ENCODE data around the gene KLK2. TPM values are rescaled to one million over a fixed set of nuclear protein-coding genes. Genes with fewer than 3 reads are reported as not detected.

The KLK2 gene
- under 1 TPM in 1 of 2 experiments, not detected in 1; 0.35 TPM for total RNA-seq

DNA sequence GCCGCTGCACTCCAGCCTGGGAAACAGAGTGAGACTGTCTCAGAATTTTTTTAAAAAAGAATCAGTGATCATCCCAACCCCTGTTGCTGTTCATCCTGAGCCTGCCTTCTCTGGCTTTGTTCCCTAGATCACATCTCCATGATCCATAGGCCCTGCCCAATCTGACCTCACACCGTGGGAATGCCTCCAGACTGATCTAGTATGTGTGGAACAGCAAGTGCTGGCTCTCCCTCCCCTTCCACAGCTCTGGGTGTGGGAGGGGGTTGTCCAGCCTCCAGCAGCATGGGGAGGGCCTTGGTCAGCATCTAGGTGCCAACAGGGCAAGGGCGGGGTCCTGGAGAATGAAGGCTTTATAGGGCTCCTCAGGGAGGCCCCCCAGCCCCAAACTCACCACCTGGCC lies at the start of gene KLK2:
KLK2 (plus strand) TSS at position 384 of the 400 bp plus-strand sequence. CDS start 35 bp downstream, outside the sequence.
- CTCF ChIA-PET: no interaction called here
- DNase-seq: no peak
- H3K4me1 Mint-ChIP-seq: no peaks in the 10 kb centered on the region
- H3K27ac Mint-ChIP-seq: no peak within 1 kb of the TSS
- POLR2A ChIA-PET: no interaction called here
- H3K4me3 Mint-ChIP-seq: no peak within 1 kb of the TSS
- H3K36me3 Mint-ChIP-seq (ENCODE audit: low read depth): no peaks in the 10 kb centered on the region
- H3K27me3 Mint-ChIP-seq: peaks cover 19% of the 10 kb centered on the region
- no peaks in the 10 kb centered on the region for H3K9me3 Mint-ChIP-seq

DNA sequence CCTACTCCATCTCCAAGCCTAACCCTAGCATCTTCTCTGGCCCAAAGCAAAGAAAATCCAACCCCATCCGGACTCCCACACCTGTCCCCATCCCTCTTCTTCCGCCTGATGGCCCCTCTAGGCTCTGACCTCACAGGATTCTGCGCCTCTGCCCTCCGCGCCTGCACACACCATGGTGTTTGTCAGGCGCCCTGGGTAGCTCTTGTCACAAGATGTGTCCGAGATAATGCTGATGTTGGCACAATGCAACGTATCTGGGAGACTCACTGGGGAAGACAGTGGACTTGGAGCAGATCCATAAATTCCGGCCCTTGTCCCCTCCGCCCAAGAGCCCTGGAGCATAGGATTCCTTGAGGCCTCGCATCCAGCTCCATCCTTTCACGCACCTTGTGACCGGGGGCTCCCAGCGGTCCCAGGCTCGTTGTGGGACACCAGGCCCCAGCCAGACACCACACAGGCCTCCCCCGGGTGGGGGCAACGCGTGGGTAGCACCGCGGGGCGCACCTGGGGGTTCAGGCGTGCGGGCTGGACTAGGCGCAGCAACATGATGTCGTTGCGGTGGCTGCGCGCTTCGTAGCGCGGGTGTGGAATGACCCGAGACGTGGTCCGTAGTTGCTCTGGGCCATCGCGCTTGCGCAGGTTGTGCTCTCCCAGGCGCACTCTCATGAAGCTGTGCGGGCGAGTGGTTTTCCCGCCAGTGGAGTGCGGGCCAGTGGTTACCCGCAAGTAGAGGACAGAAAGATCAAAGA lies 46.6 kb upstream of the KLK2 start:
- no peak overlapping the region for H3K27ac Mint-ChIP-seq
- no peaks in the 10 kb centered on the region for H3K36me3 Mint-ChIP-seq (ENCODE audit: low read depth)
- POLR2A ChIA-PET: interaction anchor here (0.5 kb wide), 1 partner anchor 333 kb away, joined by 4 read pairs; no protein-coding TSS in a partner anchor
- H3K9me3 Mint-ChIP-seq: no peaks in the 10 kb centered on the region
- DNase-seq: no peak
- H3K4me3 Mint-ChIP-seq: no peak overlapping the region
- CTCF ChIA-PET: no interaction called here
- H3K27me3 Mint-ChIP-seq: peaks cover 20% of the 10 kb centered on the region
- H3K4me1 Mint-ChIP-seq: no peaks in the 10 kb centered on the region

DNA sequence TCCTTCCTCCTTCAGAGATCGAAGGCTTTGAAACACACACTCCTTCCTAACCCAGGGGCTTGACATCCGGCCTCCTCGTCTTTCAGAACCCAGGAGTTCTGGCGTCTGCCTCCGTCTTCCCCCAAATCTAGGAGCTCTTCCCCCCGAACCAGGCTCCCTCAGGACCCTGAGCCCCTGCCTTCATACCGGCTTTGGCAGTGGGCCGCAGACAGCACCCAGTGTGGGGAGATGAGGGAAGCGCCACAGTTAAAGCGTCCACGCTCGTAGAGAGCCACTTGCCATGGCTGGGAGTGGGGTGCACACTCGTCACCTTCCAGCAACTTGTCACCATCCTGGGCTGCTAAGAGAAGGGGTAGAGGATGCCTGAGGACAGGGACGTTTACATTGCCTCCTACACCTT lies 45.8 kb upstream of the KLK2 start:
- Mint-ChIP-seq H3K9me3 (no peaks in the 10 kb centered on the region), H3K27me3 (peaks cover 20% of the 10 kb centered on the region), H3K36me3 (ENCODE audit: low read depth) (no peaks in the 10 kb centered on the region), H3K4me1 (no peaks in the 10 kb centered on the region), H3K27ac (no peak overlapping the region), H3K4me3 (no peak overlapping the region)
- DNase-seq: no peak
- POLR2A ChIA-PET: no interaction called here
- CTCF ChIA-PET: no interaction called here

DNA sequence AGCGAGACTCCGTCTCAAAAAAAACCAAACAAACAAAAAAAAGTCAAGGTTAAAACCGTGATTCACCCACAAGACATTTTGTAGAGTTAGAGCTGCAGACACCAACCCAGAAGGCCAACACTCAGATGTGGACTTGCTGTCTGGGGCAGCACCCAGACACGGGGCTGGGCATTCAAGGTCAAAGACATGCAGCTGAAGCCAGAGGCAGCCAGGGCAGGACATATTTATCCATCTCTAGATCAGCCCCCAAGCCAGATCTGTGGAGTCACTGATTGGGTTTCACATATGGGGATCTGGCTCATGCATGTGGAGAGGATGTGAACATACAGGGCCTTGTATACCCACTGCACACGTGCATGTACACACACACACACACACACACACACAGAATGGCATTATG lies 43.4 kb upstream of the KLK2 start:
- peaks cover 19% of the 10 kb centered on the region for H3K27me3 Mint-ChIP-seq
- no peak for DNase-seq
- no peak overlapping the region for H3K4me3 Mint-ChIP-seq
- no peaks in the 10 kb centered on the region for H3K4me1 Mint-ChIP-seq
- POLR2A ChIA-PET: no interaction called here
- no peaks in the 10 kb centered on the region for H3K36me3 Mint-ChIP-seq (ENCODE audit: low read depth)
- no peak overlapping the region for H3K27ac Mint-ChIP-seq
- CTCF ChIA-PET: no interaction called here
- no peaks in the 10 kb centered on the region for H3K9me3 Mint-ChIP-seq

DNA sequence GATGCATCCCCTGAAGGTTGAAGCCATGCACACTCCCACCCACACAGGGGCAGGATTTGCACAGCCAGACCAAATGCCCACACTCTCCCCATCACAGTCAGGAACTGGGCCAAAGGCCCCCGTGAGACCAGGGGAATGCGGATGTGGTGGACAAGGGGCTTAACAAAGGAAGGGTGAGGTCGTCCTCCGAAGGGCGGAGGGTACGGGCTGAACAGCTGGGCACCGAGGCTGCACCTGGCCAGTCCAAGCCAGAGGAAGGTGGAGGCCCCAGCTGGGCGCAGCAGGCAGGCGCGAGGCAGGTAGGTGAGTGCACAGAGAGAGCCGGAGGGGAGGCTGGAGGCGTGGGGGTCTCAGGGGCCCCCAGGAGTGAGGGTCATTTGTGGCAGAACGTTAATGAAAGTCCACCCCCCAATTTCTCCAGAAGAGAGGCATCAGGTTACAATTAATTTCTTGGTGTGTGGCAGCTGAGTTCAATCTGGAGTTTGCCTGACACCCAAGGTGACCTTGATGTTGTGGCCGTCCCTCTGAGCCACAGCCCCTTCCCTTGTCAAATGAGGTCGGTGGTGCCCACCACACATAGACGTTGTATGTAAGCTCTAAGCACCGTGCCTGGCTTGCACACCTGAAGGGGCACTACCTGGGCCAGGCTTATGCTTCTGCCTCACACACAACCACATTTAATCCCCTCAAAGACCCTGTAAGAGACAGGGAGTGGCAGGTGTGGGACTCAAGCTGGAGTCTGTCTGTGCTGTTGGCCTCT lies 42.8 kb upstream of the KLK2 start:
- no peak for DNase-seq
- CTCF ChIA-PET: no interaction called here

GRCh38 chr19:50831026-50831396 lies 42.2 kb upstream of the KLK2 start:
- Mint-ChIP-seq H3K9me3 (no peaks in the 10 kb centered on the region), H3K4me1 (peaks cover 4% of the 10 kb centered on the region), H3K27ac (no peak overlapping the region), H3K27me3 (peaks cover 22% of the 10 kb centered on the region), H3K36me3 (ENCODE audit: low read depth) (no peaks in the 10 kb centered on the region), H3K4me3 (no peak overlapping the region)
- ChIA-PET POLR2A (no interaction called here), CTCF (no interaction called here)
- DNase-seq: no peak

More for the DNA sequence above, 42.8 kb upstream of the KLK2 start:
- no peak overlapping the region for H3K27ac Mint-ChIP-seq
- POLR2A ChIA-PET: no interaction called here
- peaks cover 3% of the 10 kb centered on the region for H3K4me1 Mint-ChIP-seq
- H3K36me3 Mint-ChIP-seq (ENCODE audit: low read depth): no peaks in the 10 kb centered on the region
- no peaks in the 10 kb centered on the region for H3K9me3 Mint-ChIP-seq
- peaks cover 23% of the 10 kb centered on the region for H3K27me3 Mint-ChIP-seq
- no peak overlapping the region for H3K4me3 Mint-ChIP-seq

GRCh38 chr19:50832666-50833065 lies 40.6 kb upstream of the KLK2 start:
- Mint-ChIP-seq H3K27ac (no peak overlapping the region), H3K27me3 (peaks cover 27% of the 10 kb centered on the region), H3K36me3 (ENCODE audit: low read depth) (no peaks in the 10 kb centered on the region), H3K4me3 (no peak overlapping the region), H3K9me3 (no peaks in the 10 kb centered on the region), H3K4me1 (peaks cover 9% of the 10 kb centered on the region)
- CTCF ChIA-PET: no interaction called here
- no peak for DNase-seq
- POLR2A ChIA-PET: interaction anchor here (0.6 kb wide), 1 partner anchor 72 kb away, joined by 3 read pairs; no protein-coding TSS in a partner anchor

GRCh38 chr19:50833117-50833801 lies 40.0 kb upstream of the KLK2 start, which contains the start of gene KLK15:
Gene KLK15, minus strand, starts transcription at chr19:50833574. Its CDS starts 2,082 bp downstream, at chr19:50831492.
- DNase-seq: no peak
- no peak within 1 kb of the TSS for H3K4me3 Mint-ChIP-seq
- POLR2A ChIA-PET: no interaction called here
- no peaks in the 10 kb centered on the region for H3K9me3 Mint-ChIP-seq
- no peaks in the 10 kb centered on the region for H3K36me3 Mint-ChIP-seq (ENCODE audit: low read depth)
- CTCF ChIA-PET: no interaction called here
- H3K27ac Mint-ChIP-seq: no peak within 1 kb of the TSS
- H3K4me1 Mint-ChIP-seq: peaks cover 11% of the 10 kb centered on the region
- peaks cover 26% of the 10 kb centered on the region for H3K27me3 Mint-ChIP-seq

GRCh38 chr19:50833802-50834167 lies 39.5 kb upstream of the KLK2 start:
- no peaks in the 10 kb centered on the region for H3K36me3 Mint-ChIP-seq (ENCODE audit: low read depth)
- POLR2A ChIA-PET: no interaction called here

GRCh38 chr19:50835103-50835784 lies 38.0 kb upstream of the KLK2 start:
- Mint-ChIP-seq H3K4me1 (peaks cover 11% of the 10 kb centered on the region), H3K27me3 (peaks cover 26% of the 10 kb centered on the region), H3K4me3 (peak overlapping the region; percentile 74), H3K27ac (no peak overlapping the region), H3K36me3 (ENCODE audit: low read depth) (no peaks in the 10 kb centered on the region), H3K9me3 (no peaks in the 10 kb centered on the region)
- ChIA-PET CTCF (no interaction called here), POLR2A (no interaction called here)
- DNase-seq: no peak

More at GRCh38 chr19:50833802-50834167, 39.5 kb upstream of the KLK2 start:
- peaks cover 11% of the 10 kb centered on the region for H3K4me1 Mint-ChIP-seq
- H3K27ac Mint-ChIP-seq: no peak overlapping the region
- no peaks in the 10 kb centered on the region for H3K9me3 Mint-ChIP-seq
- H3K4me3 Mint-ChIP-seq: no peak overlapping the region
- DNase-seq: no peak
- CTCF ChIA-PET: no interaction called here
- peaks cover 26% of the 10 kb centered on the region for H3K27me3 Mint-ChIP-seq

GRCh38 chr19:50835785-50836542 lies 37.3 kb upstream of the KLK2 start:
- Mint-ChIP-seq H3K9me3 (no peaks in the 10 kb centered on the region), H3K4me1 (peaks cover 11% of the 10 kb centered on the region), H3K36me3 (ENCODE audit: low read depth) (no peaks in the 10 kb centered on the region), H3K4me3 (peak overlapping the region; percentile 74), H3K27me3 (peaks cover 26% of the 10 kb centered on the region), H3K27ac (no peak overlapping the region)
- peak; percentile 81 for DNase-seq
- POLR2A ChIA-PET: interaction anchor here (2.7 kb wide), 1 partner anchor 31 kb away, joined by 10 read pairs; no protein-coding TSS in a partner anchor
- CTCF ChIA-PET: no interaction called here

DNA sequence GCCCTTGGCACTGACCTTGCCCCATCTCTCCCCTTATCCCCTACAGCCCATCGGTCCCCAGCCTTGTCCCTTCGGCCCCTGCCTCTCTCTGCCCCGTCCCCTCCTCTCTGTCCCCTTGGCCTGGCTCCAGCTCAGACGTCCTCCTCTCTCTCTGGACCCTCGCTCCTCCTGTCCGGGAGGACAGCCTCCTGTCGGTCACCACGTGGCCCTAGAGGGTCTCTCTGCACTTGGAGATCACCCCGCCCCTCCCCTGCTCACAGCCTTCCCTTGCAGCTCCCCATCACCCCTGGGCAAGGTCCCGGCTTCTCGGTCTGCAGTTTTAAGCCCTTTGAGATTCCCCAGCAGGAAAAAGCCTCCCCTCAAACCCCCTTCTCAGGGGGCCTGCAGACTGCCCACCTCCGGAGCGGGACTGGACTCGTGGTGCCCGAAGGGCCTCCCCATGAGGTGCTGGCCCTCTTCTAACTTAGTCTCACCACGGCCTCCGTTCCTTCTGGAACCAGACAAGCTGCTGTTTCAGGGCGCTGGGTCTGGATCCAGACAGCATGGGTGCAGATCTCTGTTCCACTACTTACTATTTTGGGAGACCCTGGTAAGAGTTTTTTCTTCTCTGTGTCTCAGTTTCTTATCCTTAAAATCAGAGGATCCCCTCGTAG lies 36.6 kb upstream of the KLK2 start:
- Mint-ChIP-seq H3K4me3 (peak overlapping the region; percentile 74), H3K27ac (no peak overlapping the region), H3K4me1 (peaks cover 11% of the 10 kb centered on the region), H3K27me3 (peaks cover 25% of the 10 kb centered on the region), H3K36me3 (ENCODE audit: low read depth) (no peaks in the 10 kb centered on the region), H3K9me3 (no peaks in the 10 kb centered on the region)
- ChIA-PET POLR2A (interaction anchor here (2.7 kb wide), 1 partner anchor 32 kb away, joined by 10 read pairs; no protein-coding TSS in a partner anchor), CTCF (interaction anchor here (1.1 kb wide), 1 partner anchor 85 kb away, joined by 3 read pairs; no protein-coding TSS in a partner anchor)
- DNase-seq: no peak
